HCT116 (cell line): ENCODE data around the gene MMP15. TPM values are rescaled to one million over a fixed set of nuclear protein-coding genes. Genes with fewer than 3 reads are reported as not detected.

ENCODE experiments used
- ATAC-seq: fragments of 200-7000 bp; cut with Tn5 transposase; 2 replicates; pipeline ENCODE4 v1.9.1; 2020; ENCODE audit warnings: mild to moderate bottlenecking, moderate library complexity
- BruUV-seq: library from RNA; stranded (reverse); fragments of 400-500 nt; replicated peaks from 2 replicates; lab custom pipeline; 2021; lab: Mats Ljungman, UMichigan
- CTCF ChIA-PET: fragments of 300-600 bp; sonication (Branson Sonifier 250); formaldehyde crosslinking; loops from one replicate; lab custom pipeline; 2021; ENCODE audit warnings: antibody characterized with exemption; lab: Charles Lee
- POLR2A ChIA-PET: fragments of 300-600, 350-600 bp; sonication (Branson Sonifier 250); formaldehyde crosslinking; loops from one replicate; lab custom pipeline; 2021; ENCODE audit warnings: antibody characterized with exemption; lab: Charles Lee
- RAD21 ChIA-PET, 2 experiments: fragments of 300-600 bp; sonication (Branson Sonifier 250); formaldehyde crosslinking; loops; one replicate each; lab custom pipeline; 2023; ENCODE audit warnings: low total read pairs in 2 of 2; ENCODE audit not compliant: uncharacterized antibody in 2 of 2, unreplicated experiment in 2 of 2, low non-redundant PET in 1 of 2; lab: Charles Lee
- DNase-seq: peaks from one replicate; pipeline ENCODE4 v3.0.0-alpha.2; 2010; ENCODE audit warnings: low read depth, low spot score
- H2AFZ ChIP-seq: fragments of 200-600 bp; shearing (Covaris generic), sonication (generic); 2 replicates; pipeline ENCODE4 v1.6.1; 2017; ENCODE audit warnings: low read depth, mixed run types, mixed read lengths, antibody characterized with exemption, low read length; ENCODE audit not compliant: poor library complexity, severe bottlenecking
- H3K27ac ChIP-seq: 2 replicates; pipeline ENCODE4 v1.5.1; 2012; ENCODE audit warnings: low read depth, low read length
- H3K27me3 ChIP-seq: fragments of 200-600 bp; sonication (generic); 2 replicates; pipeline ENCODE4 v1.6.1; 2016; ENCODE audit warnings: mixed run types, low read length, mixed read lengths; ENCODE audit not compliant: insufficient read depth
- H3K36me3 ChIP-seq, 2 experiments: fragments of 200-500 bp in 1 of 2; fragments of 200-600 bp in 1 of 2; sonication (Bioruptor generic) in 1 of 2; sonication (generic) in 1 of 2; 2 replicates each; pipeline versions ENCODE4 v1.5.1 to v1.6.1; 2014 to 2016; ENCODE audit warnings: low read length in 2 of 2, inconsistent platforms in 1 of 2, mixed read lengths in 1 of 2, mixed run types in 1 of 2; ENCODE audit not compliant: insufficient read depth in 2 of 2, control insufficient read depth in 1 of 2
- H3K4me1 ChIP-seq, 2 experiments: fragments of 200-600 bp in 1 of 2; sonication (generic) in 1 of 2; 2 replicates each; pipeline versions ENCODE4 v1.5.1 to v1.6.1; 2012 to 2017; ENCODE audit warnings: low read length in 2 of 2, inconsistent platforms in 1 of 2, mild to moderate bottlenecking in 1 of 2, mixed read lengths in 1 of 2, mixed run types in 1 of 2, moderate library complexity in 1 of 2; ENCODE audit not compliant: insufficient read depth in 2 of 2, control insufficient read depth in 1 of 2
- H3K4me2 ChIP-seq: fragments of 200-600 bp; sonication (generic); 2 replicates; pipeline ENCODE4 v1.6.1; 2017; ENCODE audit warnings: mixed run types, low read length, mixed read lengths
- H3K4me3 ChIP-seq, 2 experiments: fragments of 200-600 bp in 1 of 2; sonication (generic) in 1 of 2; replicated peaks in 1 of 2; 2 replicates each; pipeline ENCODE4 v1.5.1; 2011 to 2016; ENCODE audit warnings: low read length in 2 of 2, control low read depth in 1 of 2, low read depth in 1 of 2, mild to moderate bottlenecking in 1 of 2, mixed read lengths in 1 of 2, mixed run types in 1 of 2
- H3K79me2 ChIP-seq: fragments of 200-600 bp; sonication (generic); 2 replicates; pipeline ENCODE4 v1.6.1; 2017; ENCODE audit warnings: mild to moderate bottlenecking, mixed run types, low read length, moderate library complexity, mixed read lengths; ENCODE audit not compliant: insufficient read depth
- H3K9ac ChIP-seq: fragments of 200-600 bp; sonication (generic); 2 replicates; pipeline ENCODE4 v1.6.1; 2016; ENCODE audit warnings: low read length, mixed read lengths
- H3K9me2 ChIP-seq: fragments of 200-600 bp; sonication (generic), shearing (Covaris generic); 2 replicates; pipeline ENCODE4 v1.6.1; 2017; ENCODE audit warnings: mixed run types, mild to moderate bottlenecking, moderate library complexity; ENCODE audit not compliant: insufficient read depth
- H3K9me3 ChIP-seq, 2 experiments: fragments of 200-500 bp in 1 of 2; fragments of 200-600 bp in 1 of 2; sonication (Bioruptor generic) in 1 of 2; sonication (generic) in 1 of 2; 2 replicates each; pipeline ENCODE4 v1.6.1; 2014 to 2017; ENCODE audit warnings: low read length in 2 of 2, mixed read lengths in 2 of 2, inconsistent platforms in 1 of 2, low read depth in 1 of 2, mild to moderate bottlenecking in 1 of 2, mixed run types in 1 of 2, moderate library complexity in 1 of 2; ENCODE audit not compliant: control insufficient read depth in 1 of 2, insufficient read depth in 1 of 2
- H4K20me1 ChIP-seq: fragments of 200-600 bp; sonication (generic), shearing (Covaris generic); 2 replicates; pipeline ENCODE4 v1.6.1; 2017; ENCODE audit warnings: mixed run types, mild to moderate bottlenecking, moderate library complexity; ENCODE audit not compliant: insufficient read depth
- ATF3 ChIP-seq: IDR thresholded peaks from 2 replicates; pipeline ENCODE4 v1.6.1; 2012
- CEBPB ChIP-seq: IDR thresholded peaks from 2 replicates; pipeline ENCODE4 v1.6.1; 2012; ENCODE audit warnings: low read depth
- CTCF ChIP-seq, 3 experiments: fragments of 200-600 bp in 1 of 3; sonication (generic) in 1 of 3; IDR thresholded peaks in 2 of 3; conservative IDR thresholded peaks in 1 of 3; 2 replicates each; pipeline ENCODE4 v1.5.1; 2012 to 2017; ENCODE audit warnings: low read depth in 2 of 3, low read length in 2 of 3, antibody characterized with exemption in 1 of 3, borderline replicate concordance in 1 of 3, control low read depth in 1 of 3, mild to moderate bottlenecking in 1 of 3, mixed read lengths in 1 of 3, mixed run types in 1 of 3, moderate library complexity in 1 of 3; ENCODE audit not compliant: insufficient read depth in 1 of 3
- EGR1 ChIP-seq: IDR thresholded peaks from 2 replicates; pipeline ENCODE4 v1.6.1; 2012; ENCODE audit warnings: low read depth
- ELF1 ChIP-seq: IDR thresholded peaks from 2 replicates; pipeline ENCODE4 v1.6.1; 2012; ENCODE audit warnings: low read depth, borderline replicate concordance
- EZH2phosphoT487 ChIP-seq: fragments of 200-600 bp; IDR thresholded peaks from 2 replicates; pipeline ENCODE4 v1.6.1; 2018; ENCODE audit warnings: antibody characterized with exemption, borderline replicate concordance
- FOSL1 ChIP-seq: IDR thresholded peaks from 2 replicates; pipeline ENCODE4 v1.6.1; 2012; ENCODE audit warnings: low read depth
- POLR2AphosphoS5 ChIP-seq: IDR thresholded peaks from 2 replicates; pipeline ENCODE4 v1.6.1; 2011; ENCODE audit warnings: mild to moderate bottlenecking, low read depth, low read length, moderate library complexity
- RAD21 ChIP-seq: IDR thresholded peaks from 2 replicates; pipeline ENCODE4 v1.6.1; 2012; ENCODE audit warnings: low read depth, mild to moderate bottlenecking
- SIN3A ChIP-seq: IDR thresholded peaks from 2 replicates; pipeline ENCODE4 v1.6.1; 2012; ENCODE audit warnings: low read depth
- SRF ChIP-seq: IDR thresholded peaks from 2 replicates; pipeline ENCODE4 v1.6.1; 2012; ENCODE audit warnings: low read depth
- intact Hi-C: fragments of 100-400 bp; cut with micrococcal nuclease; formaldehyde crosslinking; loops from 2 replicates; pipeline ENCODE4 v1.10.0; 2022
- total RNA-seq: library from RNA; stranded (reverse); gene quantifications from one replicate; pipeline ENCODE4 v1.2.1, GENCODE V29; 2021; ENCODE audit not compliant: unreplicated experiment

MMP15 gene
- total RNA-seq, 1 experiment from 2014 or later, result 38.5 TPM

GRCh38 chr16:58034774-58035173 lies 9.2 kb downstream of the MMP15 start:
- no peak overlapping the region for H3K4me2 ChIP-seq
- no TSS peak for BruUV-seq
- DNase-seq (no peak), ATAC-seq (no peak)
- POLR2A ChIA-PET, result no interaction called here
- peaks cover 0 to 3% of the 10 kb centered on the region in 2 experiments; a peak in 1 of 4 replicates for H3K4me1 ChIP-seq
- CTCF ChIA-PET, result interaction anchor here (1.6 kb wide), 1 partner anchor 63 kb away, joined by 4 read pairs; no protein-coding TSS in a partner anchor
- H2AFZ ChIP-seq, result no peak overlapping the region
- H3K9ac ChIP-seq, result no peak overlapping the region
- peaks cover 5% of the 10 kb centered on the region in 2 experiments; a peak in 2 of 4 replicates for H3K36me3 ChIP-seq
- RAD21 ChIA-PET, result no interaction called here
- peaks cover 8% of the 10 kb centered on the region; the same call in 1 of the 2 replicates for H3K79me2 ChIP-seq
- no peak overlapping the region for H3K27ac ChIP-seq
- no peaks in the 10 kb centered on the region for H4K20me1 ChIP-seq
- TF ChIP-seq POLR2AphosphoS5 (no peak), SRF (no peak), CEBPB (no peak), RAD21 (no peak), CTCF (IDR thresholded peaks at IDR 0.05 in 2 of 3, conservative IDR thresholded peaks at IDR 0.05 in 1 of 3; ENCODE audit: borderline replicate concordance in 1 of 3, insufficient read depth in 1 of 3, low read depth in 2 of 3, low read length in 2 of 3) (no peak), EZH2phosphoT487 (no peak), ELF1 (no peak), SIN3A (no peak), FOSL1 (no peak), EGR1 (no peak), ATF3 (no peak)
- intact Hi-C loops, result no loop called here
- H3K4me3 ChIP-seq, result no peak overlapping the region
- H3K9me2 ChIP-seq, result no peaks in the 10 kb centered on the region
- no peaks in the 10 kb centered on the region for H3K27me3 ChIP-seq
- no peaks in the 10 kb centered on the region for H3K9me3 ChIP-seq
